IMR-90 (cell line): Measurements from ENCODE around the gene RUBCN.

ENCODE experiments used
- BHLHE40 ChIP-seq: fragments of 150-350 bp; IDR thresholded peaks from 2 replicates; pipeline ENCODE4 v1.6.1; 2016; ENCODE audit warnings: mild to moderate bottlenecking, low read depth, low read length
- CEBPB ChIP-seq: IDR thresholded peaks from 2 replicates; pipeline ENCODE4 v1.6.1; 2012; ENCODE audit warnings: low read depth, low read length, improper control_type of control experiment
- FOS ChIP-seq: fragments of 150-350 bp; IDR thresholded peaks from 2 replicates; pipeline ENCODE4 v1.6.1; 2016; ENCODE audit warnings: low read depth, low read length
- MAFK ChIP-seq: IDR thresholded peaks from 2 replicates; pipeline ENCODE4 v1.6.1; 2012; ENCODE audit warnings: low read depth, low read length, improper control_type of control experiment
- MAZ ChIP-seq: IDR thresholded peaks from 2 replicates; pipeline ENCODE4 v1.6.1; 2012; ENCODE audit warnings: low read depth, mild to moderate bottlenecking, low read length, improper control_type of control experiment, moderate library complexity, borderline replicate concordance
- MXI1 ChIP-seq: IDR thresholded peaks from 2 replicates; pipeline ENCODE4 v1.6.1; 2012; ENCODE audit warnings: low read depth, mild to moderate bottlenecking, low read length, moderate library complexity, borderline replicate concordance
- POLR2A ChIP-seq: IDR thresholded peaks from 2 replicates; pipeline ENCODE4 v1.6.1; 2012; ENCODE audit warnings: mild to moderate bottlenecking, low read depth, low read length
- RAD21 ChIP-seq: IDR thresholded peaks from 2 replicates; pipeline ENCODE4 v1.6.1; 2012; ENCODE audit warnings: low read length, improper control_type of control experiment
- RCOR1 ChIP-seq: IDR thresholded peaks from 2 replicates; pipeline ENCODE4 v1.6.1; 2012; ENCODE audit warnings: mild to moderate bottlenecking, low read length, improper control_type of control experiment; ENCODE audit not compliant: insufficient replicate concordance
- RFX5 ChIP-seq: IDR thresholded peaks from 2 replicates; pipeline ENCODE4 v1.8.0; 2012; ENCODE audit warnings: low read depth, mild to moderate bottlenecking, low read length, moderate library complexity
- SMC3 ChIP-seq: fragments of 150-350 bp; IDR thresholded peaks from 2 replicates; pipeline ENCODE4 v1.6.1; 2016; ENCODE audit warnings: low read depth, mild to moderate bottlenecking, antibody characterized with exemption, low read length, moderate library complexity
- TF ChIP-seq, protein P1 (sequence below): conservative IDR thresholded peaks from 2 replicates; pipeline ENCODE4 v1.5.1; 2012; ENCODE audit warnings: mild to moderate bottlenecking, low read depth, low read length, improper control_type of control experiment
- TF ChIP-seq, protein P2 (sequence below): fragments of 150-350 bp; IDR thresholded peaks from 2 replicates; pipeline ENCODE4 v1.6.1; 2016; ENCODE audit warnings: low read depth, mild to moderate bottlenecking, low read length, moderate library complexity, borderline replicate concordance
- TF ChIP-seq, protein P3 (sequence below): fragments of 150-350 bp; IDR thresholded peaks from 2 replicates; pipeline ENCODE4 v1.6.1; 2017; ENCODE audit warnings: mild to moderate bottlenecking, antibody characterized with exemption, low read length, low read depth

DNA sequence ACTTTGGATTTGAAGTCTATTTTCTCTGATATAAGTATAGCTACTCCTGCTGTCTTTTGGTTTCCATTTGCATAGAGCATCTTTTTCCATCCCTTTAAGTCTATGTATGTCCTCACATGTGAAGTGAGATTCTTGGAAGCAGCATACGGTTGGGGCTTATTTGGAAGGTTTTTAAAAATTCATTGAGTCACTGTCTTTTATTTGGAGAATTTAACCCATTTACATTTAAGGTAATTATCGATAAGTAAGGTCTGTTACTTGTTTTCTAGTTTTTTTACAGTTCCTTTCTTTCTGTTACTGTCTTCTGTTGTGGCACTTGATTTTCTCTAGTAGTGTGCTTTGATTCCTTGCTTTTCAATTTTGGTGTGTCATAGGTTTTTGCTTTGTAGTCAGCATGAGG, 14.0 kb downstream of the RUBCN start:
- TF ChIP-seq SMC3, result no peak
- TF ChIP-seq, protein P1, sequence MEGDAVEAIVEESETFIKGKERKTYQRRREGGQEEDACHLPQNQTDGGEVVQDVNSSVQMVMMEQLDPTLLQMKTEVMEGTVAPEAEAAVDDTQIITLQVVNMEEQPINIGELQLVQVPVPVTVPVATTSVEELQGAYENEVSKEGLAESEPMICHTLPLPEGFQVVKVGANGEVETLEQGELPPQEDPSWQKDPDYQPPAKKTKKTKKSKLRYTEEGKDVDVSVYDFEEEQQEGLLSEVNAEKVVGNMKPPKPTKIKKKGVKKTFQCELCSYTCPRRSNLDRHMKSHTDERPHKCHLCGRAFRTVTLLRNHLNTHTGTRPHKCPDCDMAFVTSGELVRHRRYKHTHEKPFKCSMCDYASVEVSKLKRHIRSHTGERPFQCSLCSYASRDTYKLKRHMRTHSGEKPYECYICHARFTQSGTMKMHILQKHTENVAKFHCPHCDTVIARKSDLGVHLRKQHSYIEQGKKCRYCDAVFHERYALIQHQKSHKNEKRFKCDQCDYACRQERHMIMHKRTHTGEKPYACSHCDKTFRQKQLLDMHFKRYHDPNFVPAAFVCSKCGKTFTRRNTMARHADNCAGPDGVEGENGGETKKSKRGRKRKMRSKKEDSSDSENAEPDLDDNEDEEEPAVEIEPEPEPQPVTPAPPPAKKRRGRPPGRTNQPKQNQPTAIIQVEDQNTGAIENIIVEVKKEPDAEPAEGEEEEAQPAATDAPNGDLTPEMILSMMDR, result no peak
- no peak for TF ChIP-seq POLR2A
- no peak for TF ChIP-seq RFX5
- no peak for TF ChIP-seq MAZ
- no peak for TF ChIP-seq MAFK
- TF ChIP-seq RAD21, result no peak
- no peak for TF ChIP-seq MXI1
- no peak for TF ChIP-seq CEBPB
- TF ChIP-seq FOS, result no peak
- no peak for TF ChIP-seq BHLHE40
- TF ChIP-seq, protein P2, sequence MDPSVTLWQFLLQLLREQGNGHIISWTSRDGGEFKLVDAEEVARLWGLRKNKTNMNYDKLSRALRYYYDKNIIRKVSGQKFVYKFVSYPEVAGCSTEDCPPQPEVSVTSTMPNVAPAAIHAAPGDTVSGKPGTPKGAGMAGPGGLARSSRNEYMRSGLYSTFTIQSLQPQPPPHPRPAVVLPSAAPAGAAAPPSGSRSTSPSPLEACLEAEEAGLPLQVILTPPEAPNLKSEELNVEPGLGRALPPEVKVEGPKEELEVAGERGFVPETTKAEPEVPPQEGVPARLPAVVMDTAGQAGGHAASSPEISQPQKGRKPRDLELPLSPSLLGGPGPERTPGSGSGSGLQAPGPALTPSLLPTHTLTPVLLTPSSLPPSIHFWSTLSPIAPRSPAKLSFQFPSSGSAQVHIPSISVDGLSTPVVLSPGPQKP, result no peak
- TF ChIP-seq, protein P3, sequence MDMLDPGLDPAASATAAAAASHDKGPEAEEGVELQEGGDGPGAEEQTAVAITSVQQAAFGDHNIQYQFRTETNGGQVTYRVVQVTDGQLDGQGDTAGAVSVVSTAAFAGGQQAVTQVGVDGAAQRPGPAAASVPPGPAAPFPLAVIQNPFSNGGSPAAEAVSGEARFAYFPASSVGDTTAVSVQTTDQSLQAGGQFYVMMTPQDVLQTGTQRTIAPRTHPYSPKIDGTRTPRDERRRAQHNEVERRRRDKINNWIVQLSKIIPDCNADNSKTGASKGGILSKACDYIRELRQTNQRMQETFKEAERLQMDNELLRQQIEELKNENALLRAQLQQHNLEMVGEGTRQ, result no peak
- TF ChIP-seq RCOR1, result no peak
